IMR-90 (cell line): ENCODE results near the gene USP43. TPM values are rescaled to one million over a fixed set of nuclear protein-coding genes. Genes with fewer than 3 reads are reported as not detected.

Experiments used
- ATAC-seq: fragments of 200-7000 bp; cut with Tn5 transposase; 2 replicates; pipeline ENCODE4 v1.9.1; 2020; ENCODE audit warnings: low read depth, mild to moderate bottlenecking, moderate library complexity
- BruUV-seq: library from RNA; stranded (reverse); fragments of 400-500 nt; replicated peaks from 2 replicates; lab custom pipeline; 2021; lab: Mats Ljungman, UMichigan
- CTCF ChIA-PET: fragments of 300-600 bp; formaldehyde crosslinking; extraction: SDS; loops from one replicate; lab custom pipeline; 2021; ENCODE audit warnings: antibody characterized with exemption; lab: Yijun Ruan, JAX
- POLR2A ChIA-PET: fragments of 300-600 bp; sonication (Branson Sonifier 250); formaldehyde crosslinking; loops from one replicate; lab custom pipeline; 2022; ENCODE audit warnings: antibody characterized with exemption; ENCODE audit not compliant: unreplicated experiment; lab: Charles Lee
- DNase-seq: peaks from one replicate; pipeline ENCODE4 v3.0.0; 2013
- H2AFZ ChIP-seq: replicated peaks from 2 replicates; pipeline ENCODE3; 2013; ENCODE audit warnings: low read length, mild to moderate bottlenecking; ENCODE audit not compliant: poor library complexity
- H2AK5ac ChIP-seq: 2 replicates; pipeline ENCODE4 v1.6.1; 2013; ENCODE audit warnings: low read depth, low read length, inconsistent platforms
- H2AK9ac ChIP-seq: replicated peaks from 2 replicates; pipeline ENCODE3; 2013; ENCODE audit warnings: mild to moderate bottlenecking, low read depth, low read length, moderate library complexity; ENCODE audit not compliant: poor library complexity
- H2BK120ac ChIP-seq: 2 replicates; pipeline ENCODE4 v1.6.1; 2013; ENCODE audit warnings: low read depth, low read length, inconsistent platforms
- H2BK15ac ChIP-seq: 3 replicates; pipeline ENCODE4 v1.6.1; 2013; ENCODE audit warnings: low read depth, low read length, inconsistent platforms
- H2BK20ac ChIP-seq: 2 replicates; pipeline ENCODE4 v1.6.1; 2013; ENCODE audit warnings: low read depth, mild to moderate bottlenecking, inconsistent platforms, low read length, moderate library complexity
- H2BK5ac ChIP-seq: 2 replicates; pipeline ENCODE4 v1.6.1; 2013; ENCODE audit warnings: mild to moderate bottlenecking, low read depth, low read length, inconsistent platforms; ENCODE audit not compliant: poor library complexity, severe bottlenecking
- H3K14ac ChIP-seq: replicated peaks from 2 replicates; pipeline ENCODE4 v1.6.1; 2013; ENCODE audit warnings: low read depth, low read length, inconsistent platforms
- H3K18ac ChIP-seq: 2 replicates; pipeline ENCODE4 v1.6.1; 2013; ENCODE audit warnings: low read depth, low read length, control low read depth
- H3K23ac ChIP-seq: 2 replicates; pipeline ENCODE4 v1.6.1; 2013; ENCODE audit warnings: low read depth, low read length, inconsistent platforms
- H3K27ac ChIP-seq: 2 replicates; pipeline ENCODE4 v1.5.1; 2013; ENCODE audit warnings: mild to moderate bottlenecking, control low read depth, low read length; ENCODE audit not compliant: insufficient read depth
- H3K27me3 ChIP-seq: 2 replicates; pipeline ENCODE4 v1.6.1; 2013; ENCODE audit warnings: low read length; ENCODE audit not compliant: control insufficient read depth, insufficient read depth
- H3K36me3 ChIP-seq: 2 replicates; pipeline ENCODE4 v1.6.1; 2013; ENCODE audit warnings: low read length, mixed read lengths; ENCODE audit not compliant: control insufficient read depth, insufficient read depth
- H3K4ac ChIP-seq: 2 replicates; pipeline ENCODE4 v1.6.1; 2013; ENCODE audit warnings: low read depth, low read length, inconsistent platforms
- H3K4me1 ChIP-seq: 2 replicates; pipeline ENCODE4 v1.6.1; 2013; ENCODE audit warnings: low read length, mixed read lengths; ENCODE audit not compliant: control insufficient read depth, insufficient read depth
- H3K4me2 ChIP-seq: 2 replicates; pipeline ENCODE4 v1.6.1; 2013; ENCODE audit warnings: low read depth, mild to moderate bottlenecking, control low read depth, low read length, moderate library complexity
- H3K4me3 ChIP-seq: 2 replicates; pipeline ENCODE4 v1.5.1; 2013; ENCODE audit warnings: low read depth, mild to moderate bottlenecking, control low read depth, low read length, moderate library complexity; ENCODE audit not compliant: insufficient read depth
- H3K56ac ChIP-seq: 2 replicates; pipeline ENCODE4 v1.6.1; 2013; ENCODE audit warnings: low read length, inconsistent platforms; ENCODE audit not compliant: insufficient read depth; ENCODE audit errors: extremely low read depth
- H3K79me1 ChIP-seq, 2 experiments: 2 replicates each; pipeline ENCODE4 v1.6.1; 2013; ENCODE audit warnings: low read length in 2 of 2, inconsistent platforms in 1 of 2, low read depth in 1 of 2
- H3K9ac ChIP-seq: 2 replicates; pipeline ENCODE4 v1.6.1; 2013; ENCODE audit warnings: low read depth, low read length, control low read depth
- H3K9me1 ChIP-seq: 2 replicates; pipeline ENCODE4 v1.6.1; 2013; ENCODE audit warnings: low read length, inconsistent platforms; ENCODE audit not compliant: insufficient read depth
- H3K9me3 ChIP-seq: 2 replicates; pipeline ENCODE4 v1.6.1; 2013; ENCODE audit warnings: low read length; ENCODE audit not compliant: control insufficient read depth, insufficient read depth
- H4K20me1 ChIP-seq: 2 replicates; pipeline ENCODE4 v1.6.1; 2013; ENCODE audit warnings: low read length, inconsistent platforms; ENCODE audit not compliant: insufficient read depth
- H4K5ac ChIP-seq: 2 replicates; pipeline ENCODE4 v1.6.1; 2013; ENCODE audit warnings: mild to moderate bottlenecking, low read depth, low read length, control low read depth
- H4K8ac ChIP-seq, 2 experiments: 2 replicates each; pipeline ENCODE4 v1.6.1; 2013; ENCODE audit warnings: low read depth in 2 of 2, low read length in 2 of 2, control low read depth in 1 of 2, inconsistent platforms in 1 of 2
- H4K91ac ChIP-seq: 2 replicates; pipeline ENCODE4 v1.6.1; 2013; ENCODE audit warnings: low read depth, low read length, inconsistent platforms; ENCODE audit not compliant: insufficient read depth
- BHLHE40 ChIP-seq: fragments of 150-350 bp; IDR thresholded peaks from 2 replicates; pipeline ENCODE4 v1.6.1; 2016; ENCODE audit warnings: mild to moderate bottlenecking, low read depth, low read length
- FOS ChIP-seq: fragments of 150-350 bp; IDR thresholded peaks from 2 replicates; pipeline ENCODE4 v1.6.1; 2016; ENCODE audit warnings: low read depth, low read length
- MAFK ChIP-seq: IDR thresholded peaks from 2 replicates; pipeline ENCODE4 v1.6.1; 2012; ENCODE audit warnings: low read depth, low read length, improper control_type of control experiment
- MAZ ChIP-seq: IDR thresholded peaks from 2 replicates; pipeline ENCODE4 v1.6.1; 2012; ENCODE audit warnings: low read depth, mild to moderate bottlenecking, low read length, improper control_type of control experiment, moderate library complexity, borderline replicate concordance
- NFE2L2 ChIP-seq: fragments of 150-350 bp; IDR thresholded peaks from 2 replicates; pipeline ENCODE4 v1.6.1; 2016; ENCODE audit warnings: low read depth, mild to moderate bottlenecking, low read length
- POLR2A ChIP-seq: IDR thresholded peaks from 2 replicates; pipeline ENCODE4 v1.6.1; 2012; ENCODE audit warnings: mild to moderate bottlenecking, low read depth, low read length
- RAD21 ChIP-seq: IDR thresholded peaks from 2 replicates; pipeline ENCODE4 v1.6.1; 2012; ENCODE audit warnings: low read length, improper control_type of control experiment
- RCOR1 ChIP-seq: IDR thresholded peaks from 2 replicates; pipeline ENCODE4 v1.6.1; 2012; ENCODE audit warnings: mild to moderate bottlenecking, low read length, improper control_type of control experiment; ENCODE audit not compliant: insufficient replicate concordance
- SMC3 ChIP-seq: fragments of 150-350 bp; IDR thresholded peaks from 2 replicates; pipeline ENCODE4 v1.6.1; 2016; ENCODE audit warnings: low read depth, mild to moderate bottlenecking, antibody characterized with exemption, low read length, moderate library complexity
- WGBS, 2 experiments: methylation state at CpG; one replicate each; pipeline versions ENCODE4 v1.1.5 to v1.1.7; 2013; ENCODE audit warnings: missing lambda C conversion rate in 2 of 2; ENCODE audit not compliant: insufficient read length in 1 of 2; ENCODE audit errors: extremely low coverage in 2 of 2; 5-methylcytosine and 5-hydroxymethylcytosine counted together
- dilution Hi-C: fragments of 300-500 bp; cut with HindIII; formaldehyde crosslinking; loops from one replicate; pipeline ENCODE4 v1.14.3; 2018; ENCODE audit warnings: low sequenced_read_pairs; ENCODE audit not compliant: unreplicated experiment
- in situ Hi-C: fragments of 300-500 bp; cut with MboI; formaldehyde crosslinking; loops from 3 replicates; pipeline ENCODE4 v1.14.3; 2019; ENCODE audit warnings: low sequenced_read_pairs, inconsistent platforms, mixed read lengths
- intact Hi-C: fragments of 100-400 bp; cut with micrococcal nuclease; formaldehyde crosslinking; loops from 2 replicates; pipeline ENCODE4 v1.10.0; 2022
- polyA plus RNA-seq, 3 experiments: library from polyadenylated mRNA; depleted of rRNA; stranded (reverse); fragments of >200 nt; gene quantifications; 2 replicates each; pipeline ENCODE4 v1.2.3, GENCODE V29; 2012; ENCODE audit warnings: low replicate concordance in 1 of 3
- total RNA-seq: library from RNA; depleted of rRNA; stranded (reverse); fragments of >200 nt; gene quantifications from 2 replicates; pipeline ENCODE4 v1.2.3, GENCODE V29; 2012
- TF ChIP-seq, protein P1 (sequence below): fragments of 150-350 bp; IDR thresholded peaks from 2 replicates; pipeline ENCODE4 v1.6.1; 2017; ENCODE audit warnings: mild to moderate bottlenecking, antibody characterized with exemption, low read length, low read depth

The USP43 gene
- total and polyA plus RNA-seq, 2 of the 4 experiments (the other 2 are of a cell fraction): not detected

DNA sequence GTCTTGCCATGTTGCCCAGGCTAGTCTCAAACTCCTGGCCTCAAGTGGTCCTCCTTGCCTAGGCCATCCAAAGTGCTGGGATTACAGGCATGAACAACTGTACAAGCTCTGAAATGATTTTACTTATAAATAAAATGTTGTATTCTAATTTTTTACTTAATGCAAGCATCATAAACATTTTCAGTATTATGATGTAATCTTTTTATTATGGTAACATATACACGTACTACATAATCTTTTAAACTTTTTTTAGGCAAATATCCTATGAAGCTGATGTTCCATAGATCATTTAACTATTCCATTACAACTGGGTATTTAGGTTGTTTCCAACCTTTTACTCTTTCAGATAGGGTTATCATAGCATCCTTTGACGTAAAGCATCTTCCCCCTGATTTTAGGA, 33.8 kb upstream of the USP43 start:
- in situ Hi-C loops (no loop called here), intact Hi-C loops (no loop called here), dilution Hi-C loops (no loop called here)
- no peak overlapping the region for H3K14ac ChIP-seq
- TF ChIP-seq SMC3: no peak
- TF ChIP-seq RCOR1: no peak
- no peak for TF ChIP-seq MAZ
- no peak for TF ChIP-seq RAD21
- TF ChIP-seq, protein P1, sequence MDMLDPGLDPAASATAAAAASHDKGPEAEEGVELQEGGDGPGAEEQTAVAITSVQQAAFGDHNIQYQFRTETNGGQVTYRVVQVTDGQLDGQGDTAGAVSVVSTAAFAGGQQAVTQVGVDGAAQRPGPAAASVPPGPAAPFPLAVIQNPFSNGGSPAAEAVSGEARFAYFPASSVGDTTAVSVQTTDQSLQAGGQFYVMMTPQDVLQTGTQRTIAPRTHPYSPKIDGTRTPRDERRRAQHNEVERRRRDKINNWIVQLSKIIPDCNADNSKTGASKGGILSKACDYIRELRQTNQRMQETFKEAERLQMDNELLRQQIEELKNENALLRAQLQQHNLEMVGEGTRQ: no peak
- TF ChIP-seq FOS: no peak
- TF ChIP-seq NFE2L2: no peak
- TF ChIP-seq BHLHE40: no peak
- no peak for TF ChIP-seq POLR2A
- TF ChIP-seq MAFK: no peak
- H2BK120ac ChIP-seq: no peak overlapping the region
- DNase-seq (no peak), ATAC-seq (no peak)
- H2BK5ac ChIP-seq: no peak overlapping the region
- no peaks in the 10 kb centered on the region for H3K9me3 ChIP-seq
- no peak overlapping the region for H2AK5ac ChIP-seq
- no peak overlapping the region for H3K4me3 ChIP-seq
- H3K4me1 ChIP-seq: no peaks in the 10 kb centered on the region
- H2BK15ac ChIP-seq: no peak overlapping the region
- H4K91ac ChIP-seq: no peak overlapping the region
- H2BK20ac ChIP-seq: no peak overlapping the region
- BruUV-seq: no TSS peak
- no peak overlapping the region for H3K23ac ChIP-seq
- H3K27me3 ChIP-seq: no peaks in the 10 kb centered on the region
- no peak overlapping the region for H3K27ac ChIP-seq
- no peaks in the 10 kb centered on the region for H3K9me1 ChIP-seq
- no peak overlapping the region for H3K56ac ChIP-seq
- H3K79me1 ChIP-seq: no peaks in the 10 kb centered on the region
- no peak overlapping the region for H4K5ac ChIP-seq
- no peak overlapping the region for H3K9ac ChIP-seq
- no peak overlapping the region for H2AK9ac ChIP-seq
- H4K8ac ChIP-seq: no peak overlapping the region
- ChIA-PET POLR2A (no interaction called here), CTCF (no interaction called here)
- H3K36me3 ChIP-seq: no peaks in the 10 kb centered on the region
- no peak overlapping the region for H3K4ac ChIP-seq
- WGBS, 2 experiments: no CpG with 5 or more reads among the region's 2 CpGs
- no peak overlapping the region for H2AFZ ChIP-seq
- no peak overlapping the region for H3K4me2 ChIP-seq
- H3K18ac ChIP-seq: no peak overlapping the region
- H4K20me1 ChIP-seq: no peaks in the 10 kb centered on the region
